HG02852 (cell line): Measurements from ENCODE around the gene DDX5.
"Not testable (repeated sequence)": the region's sequence is repeated elsewhere in the genome, so short reads cannot be mapped to it uniquely, and the experiment has no call there.

Source experiments
- ATAC-seq: cut with Tn5 transposase; IDR thresholded peaks from one replicate; pipeline ENCODE4 v1.9.1; 2021; ENCODE audit warnings: mild to moderate bottlenecking, moderate library complexity; ENCODE audit not compliant: unreplicated experiment

Gene DDX5

DNA sequence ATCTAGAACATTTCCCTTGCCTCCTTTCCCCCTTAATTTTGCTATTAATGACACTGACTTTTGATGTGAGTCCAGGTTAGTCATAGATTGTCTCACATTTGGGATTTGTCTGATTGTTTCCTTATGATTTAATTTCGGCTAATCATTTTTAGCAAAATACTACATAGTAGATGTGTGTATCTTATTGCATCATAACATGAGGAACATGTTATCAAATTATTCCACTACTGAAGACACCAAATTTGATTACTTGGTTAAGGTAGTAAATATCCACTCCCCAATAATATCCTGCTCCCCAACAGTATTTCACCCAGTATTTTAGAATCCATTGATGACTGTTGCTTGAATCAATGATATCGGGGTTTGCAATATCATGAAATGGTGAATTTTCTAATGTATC lies 12.0 kb downstream of the DDX5 start:
- no peak for ATAC-seq

DNA sequence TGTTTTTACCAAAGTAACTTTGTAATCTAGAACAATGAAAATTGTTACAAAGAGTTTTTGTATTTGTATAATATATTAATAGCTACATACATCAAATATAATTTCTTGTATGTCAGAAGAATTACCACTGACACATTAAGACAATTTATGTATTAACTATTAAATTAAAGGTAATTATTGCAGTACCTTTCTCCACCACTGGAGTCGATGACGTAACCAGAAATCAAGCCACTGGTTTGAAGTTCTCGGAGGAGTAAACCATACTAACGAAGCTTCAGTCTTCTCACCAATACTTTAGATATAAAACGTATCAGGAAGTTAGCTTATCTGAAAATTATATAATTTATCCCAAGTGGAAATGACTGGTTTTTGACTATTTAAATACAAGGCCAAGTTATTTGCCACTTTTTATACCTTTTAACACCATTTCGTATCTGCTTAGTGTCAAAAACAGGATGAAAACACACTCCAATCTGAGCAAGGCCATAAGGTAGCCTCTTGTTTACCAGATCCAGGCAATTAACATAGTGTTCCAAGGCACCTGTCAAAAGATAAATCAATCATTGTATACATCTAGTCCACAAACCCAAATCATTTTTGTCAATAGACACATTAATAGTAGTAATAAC lies 13.5 kb downstream of the DDX5 start:
- ATAC-seq: no peak

DNA sequence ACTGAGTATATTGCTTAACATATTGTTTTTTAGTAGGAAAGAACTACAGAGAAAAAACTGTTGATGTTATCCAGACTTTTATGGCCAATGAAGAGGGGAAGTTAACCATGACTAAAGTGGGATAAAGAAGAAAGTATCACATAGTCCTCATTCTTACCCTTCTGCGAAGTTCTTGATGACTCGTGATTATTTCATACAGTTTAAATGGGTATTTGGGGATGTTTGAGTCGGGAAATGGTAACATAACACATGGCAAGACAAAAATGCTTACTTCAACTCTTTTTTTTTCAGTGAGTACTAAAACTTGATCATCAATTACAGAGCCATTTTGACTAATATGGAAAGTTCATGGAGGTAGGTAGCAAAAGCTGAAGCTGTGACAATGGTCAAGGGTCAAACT lies 14.1 kb downstream of the DDX5 start:
- ATAC-seq: no peak

DNA sequence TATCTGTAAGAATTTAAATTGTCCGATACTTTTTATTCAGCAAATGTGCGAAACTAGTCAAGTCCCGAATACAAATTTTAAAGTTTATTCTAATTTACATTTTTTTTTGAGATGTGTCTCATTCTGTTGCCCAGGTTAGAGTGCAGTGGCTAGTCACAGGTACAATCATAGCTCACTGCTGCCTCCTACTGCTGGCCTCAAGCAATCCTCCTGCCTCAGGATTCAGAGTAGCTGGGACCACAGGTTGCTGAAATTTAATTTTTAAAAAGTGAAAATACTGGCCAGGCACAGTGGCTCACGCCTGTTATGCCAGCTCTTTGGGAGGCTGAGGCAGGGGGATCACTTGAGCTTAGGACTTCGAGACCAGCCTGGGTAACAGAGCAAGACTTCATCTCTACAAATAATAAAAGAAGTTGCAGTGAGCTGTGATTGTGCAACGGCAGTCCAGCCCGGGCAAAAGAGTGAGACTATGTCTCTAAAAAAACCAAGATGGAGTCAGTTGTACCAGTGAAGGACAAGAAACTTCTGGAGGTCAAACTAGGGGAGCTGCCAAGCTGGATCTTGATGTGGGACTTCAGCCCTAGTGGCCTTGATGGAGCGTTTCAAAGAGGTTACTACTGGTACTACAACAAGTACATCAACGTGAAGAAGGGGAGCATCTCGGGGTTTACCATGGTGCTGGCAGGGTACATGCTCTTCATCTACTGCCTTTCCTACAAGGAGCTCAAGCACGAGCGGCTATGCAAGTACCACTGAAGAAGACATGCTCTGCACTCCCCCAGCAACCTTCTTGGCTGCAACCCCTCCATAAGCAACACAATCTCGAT lies 14.8 kb downstream of the DDX5 start:
- ATAC-seq: no peak

DNA sequence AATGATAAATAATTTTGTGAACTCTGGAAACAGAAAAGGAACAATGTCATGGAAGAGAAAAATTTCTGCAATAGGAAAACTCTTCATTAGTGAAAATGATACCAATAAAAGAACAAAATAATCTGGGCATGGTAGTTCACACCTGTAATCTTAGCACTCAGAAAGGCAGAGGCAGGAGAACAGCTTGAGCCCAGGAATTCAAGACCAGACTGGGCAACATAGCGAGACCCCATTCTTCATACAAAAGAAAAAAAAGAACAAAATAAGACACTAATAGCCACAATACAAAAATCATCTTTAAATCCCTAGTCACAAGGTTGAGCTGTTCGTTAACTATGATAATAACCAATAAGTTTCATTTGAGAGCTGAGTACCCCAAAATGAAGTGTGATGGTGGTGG lies 17.8 kb downstream of the DDX5 start:
- ATAC-seq: no peak

- ATAC-seq: no peak
These were observed 21.7 kb downstream of the DDX5 start for GRCh38 chr17:64484380-64484779.

- no peak for ATAC-seq
These were observed 25.1 kb downstream of the DDX5 start for GRCh38 chr17:64480951-64481350.

DNA sequence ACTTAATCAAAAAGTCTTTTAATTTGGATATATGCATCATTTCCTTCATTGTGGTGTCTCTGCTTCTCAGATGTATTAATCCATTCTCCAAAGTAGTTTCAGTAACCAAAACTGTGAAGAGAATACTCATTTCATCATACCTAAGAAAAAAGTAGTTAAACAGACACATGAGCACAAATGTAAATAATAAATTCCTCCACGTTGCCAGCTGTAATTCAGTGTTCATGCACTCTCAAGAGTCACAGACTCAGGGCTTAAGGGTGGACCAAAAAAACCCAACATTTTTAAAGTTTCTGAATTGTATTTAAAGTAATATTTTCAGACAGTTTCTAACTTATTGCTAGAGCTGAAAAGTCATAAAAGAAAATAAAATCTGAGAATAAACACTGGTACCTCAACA lies 28.2 kb downstream of the DDX5 start:
- no peak for ATAC-seq

DNA sequence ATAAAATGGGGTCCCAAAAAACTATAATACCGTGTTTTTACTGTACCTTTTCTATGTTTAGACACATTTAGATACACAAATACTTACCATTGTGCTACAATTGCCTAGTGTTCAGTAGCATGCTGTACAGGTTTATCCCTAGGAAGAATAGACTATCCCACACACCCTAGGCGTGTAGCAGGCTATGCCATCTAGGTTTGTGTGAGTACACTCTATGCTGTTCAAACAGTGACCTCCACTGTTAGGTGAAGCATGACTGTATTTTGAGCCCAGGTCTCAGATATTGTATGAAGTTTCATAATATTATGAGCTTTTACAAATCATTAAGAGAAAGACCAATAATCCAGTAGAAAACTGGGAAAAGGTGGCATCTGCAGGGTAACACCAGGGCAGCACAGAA lies 33.5 kb downstream of the DDX5 start:
- no peak for ATAC-seq

- no peak for ATAC-seq
These were observed 34.6 kb downstream of the DDX5 start for GRCh38 chr17:64471440-64471839.

DNA sequence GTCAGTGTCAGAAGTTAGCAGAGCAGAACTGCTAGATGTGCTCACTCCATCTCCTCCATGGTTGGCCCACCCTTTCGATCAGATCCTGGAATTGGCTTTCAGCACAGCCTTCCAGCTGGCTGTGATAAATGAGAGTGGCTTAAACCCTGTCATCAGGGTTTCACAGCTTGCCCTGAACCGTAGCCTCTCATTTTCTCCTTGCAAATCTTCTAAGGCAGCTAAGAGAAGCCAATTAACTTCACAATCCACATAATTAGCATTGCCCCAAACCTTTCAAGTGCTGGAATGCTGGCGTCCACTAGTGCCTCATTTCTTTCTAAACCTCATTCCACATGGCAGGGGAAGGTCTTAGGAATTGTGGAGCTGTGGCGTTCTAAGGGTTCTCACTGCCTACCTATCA lies 35.5 kb downstream of the DDX5 start:
- no peak for ATAC-seq

DNA sequence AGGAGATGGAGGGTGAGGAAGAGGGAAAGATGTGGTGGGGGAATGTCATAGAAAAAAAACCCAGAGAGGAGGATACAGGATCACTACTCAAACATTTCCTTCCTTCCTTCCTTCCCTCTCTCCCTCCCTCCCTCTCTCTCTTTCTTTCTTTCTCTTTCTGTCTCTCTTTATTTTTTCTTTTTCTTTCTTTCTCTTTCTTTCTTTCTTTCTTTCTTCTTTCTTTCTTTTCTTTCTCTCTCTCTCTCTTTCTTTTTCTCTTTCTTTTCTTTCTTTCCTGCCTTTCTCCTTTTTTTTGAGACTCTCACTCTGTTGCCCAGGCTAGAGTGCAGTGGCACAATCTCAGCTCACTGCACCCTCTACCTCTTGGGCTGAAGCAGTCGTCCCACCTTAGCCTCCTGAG lies 39.3 kb downstream of the DDX5 start:
- not testable (repeated sequence) for ATAC-seq

- no peak for ATAC-seq
These were observed 39.9 kb downstream of the DDX5 start for GRCh38 chr17:64466019-64466735.

DNA sequence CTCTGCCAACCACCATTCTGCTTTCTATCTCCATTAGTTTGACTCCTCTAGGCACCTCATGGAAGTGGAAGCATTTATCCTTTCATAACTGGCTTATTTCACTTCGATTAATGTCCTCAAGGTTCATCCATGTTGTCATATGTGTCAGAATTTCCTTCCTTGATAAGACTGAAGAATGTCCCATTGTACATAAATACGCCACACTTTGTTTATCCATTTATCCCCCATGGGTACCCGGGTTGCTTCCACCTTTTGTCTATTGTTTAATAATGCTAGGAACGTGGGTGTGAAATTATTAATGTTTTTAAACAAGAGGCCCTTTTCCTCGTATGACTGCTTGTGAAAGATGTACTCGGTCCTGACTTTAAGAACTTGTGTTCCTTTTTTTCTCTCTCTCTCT lies 44.3 kb downstream of the DDX5 start:
- ATAC-seq: no peak

DNA sequence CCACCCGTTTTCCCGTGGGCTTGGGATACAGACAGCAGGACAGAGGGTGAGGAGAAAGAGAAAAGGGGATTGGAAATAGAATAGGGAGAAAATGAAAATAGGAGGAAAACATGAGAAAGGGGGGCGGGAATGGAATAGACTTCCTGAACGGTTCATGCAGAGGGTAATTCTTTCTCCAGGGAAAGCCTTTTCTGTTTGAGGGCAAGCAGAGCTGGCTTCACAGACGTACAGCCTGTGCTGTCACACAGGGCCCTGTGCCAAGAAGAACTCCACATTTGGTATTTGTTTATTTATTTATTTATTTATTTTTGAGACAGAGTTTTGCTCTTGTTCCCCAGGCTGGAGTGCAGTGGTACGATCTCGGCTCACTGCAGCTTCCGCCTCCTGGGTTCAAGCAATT lies 45.1 kb downstream of the DDX5 start:
- no peak for ATAC-seq

DNA sequence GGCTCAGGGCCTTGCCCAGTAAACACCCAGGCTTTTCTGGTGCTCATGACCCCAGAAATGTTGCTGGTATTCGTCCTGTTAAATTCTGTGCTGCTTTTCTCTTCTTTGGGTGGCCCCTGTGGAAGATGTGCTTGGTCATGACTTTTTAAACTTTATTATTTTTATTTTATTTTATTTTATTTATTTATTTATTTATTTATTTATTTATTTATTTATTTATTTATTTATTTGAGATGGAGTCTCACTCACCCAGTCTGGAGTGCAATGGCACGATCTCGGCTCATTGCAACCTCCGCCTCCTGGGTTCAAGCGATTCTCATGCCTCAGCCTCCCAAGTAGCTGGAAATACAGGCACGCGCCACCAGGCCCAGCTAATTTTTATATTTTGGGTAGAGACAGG lies 46.3 kb downstream of the DDX5 start:
- not testable (repeated sequence) for ATAC-seq

- no peak for ATAC-seq
These were observed 46.8 kb downstream of the DDX5 start for GRCh38 chr17:64459284-64459747.

DNA sequence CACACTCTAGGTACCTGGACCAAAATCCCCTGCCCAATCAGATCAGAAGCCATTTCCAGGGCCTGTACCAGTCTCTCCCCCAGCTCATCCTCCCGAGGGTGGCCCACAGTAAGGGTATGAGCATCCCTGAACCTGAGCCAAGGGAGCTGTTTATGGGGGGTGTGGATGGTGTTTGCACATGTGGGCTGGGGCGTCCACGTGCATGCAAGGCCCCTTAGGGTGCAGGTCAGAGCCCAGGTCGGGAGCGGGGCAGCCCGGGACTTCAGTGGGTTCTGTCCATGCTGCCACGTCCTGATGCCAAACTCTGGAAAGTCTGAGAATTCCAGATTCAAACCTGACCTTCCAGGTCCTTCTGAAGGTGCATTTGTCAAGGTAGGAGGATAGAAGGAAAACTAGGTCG lies 47.3 kb downstream of the DDX5 start:
- ATAC-seq: no peak

- no peak for ATAC-seq
These were observed 48.9 kb downstream of the DDX5 start for GRCh38 chr17:64457156-64457555.

GRCh38 chr17:64455993-64456885 lies 49.9 kb downstream of the DDX5 start:
- no peak for ATAC-seq

- ATAC-seq: no peak
These were observed 56.5 kb downstream of the DDX5 start for GRCh38 chr17:64449545-64449944.
